Glomerular endothelial cell (primary cell): ENCODE data around the gene ADD2. TPM values are rescaled to one million over a fixed set of nuclear protein-coding genes. Genes with fewer than 3 reads are reported as not detected.
"Not testable (repeated sequence)": the region's sequence is repeated elsewhere in the genome, so short reads cannot be mapped to it uniquely, and the experiment has no call there.

ENCODE experiments used
- DNase-seq: peaks from one replicate; pipeline ENCODE4 v3.0.0-alpha.2; 2011; ENCODE audit warnings: low read depth, low spot score; ENCODE audit errors: extremely low read depth
- total RNA-seq: library from RNA; depleted of rRNA; stranded (reverse); fragments of >200 nt; gene quantifications from 2 replicates; pipeline ENCODE4 v1.2.3, GENCODE V29; 2015

The ADD2 gene
- total RNA-seq, 1 donor from 2014 or later = 0.47 TPM

GRCh38 chr2:70678576-70679143 is 89.3 kb downstream of the ADD2 start:
- no peak for DNase-seq

- no peak for DNase-seq
Observed at GRCh38 chr2:70676301-70677035, 91.5 kb downstream of the ADD2 start.

- DNase-seq = no peak
Observed at GRCh38 chr2:70675862-70676261, 92.1 kb downstream of the ADD2 start.

GRCh38 chr2:70674636-70675430 is 93.2 kb downstream of the ADD2 start:
- DNase-seq = no peak

- DNase-seq = no peak
Observed at GRCh38 chr2:70673041-70673647, 94.9 kb downstream of the ADD2 start.

GRCh38 chr2:70671092-70671675 is 96.8 kb downstream of the ADD2 start:
- DNase-seq = no peak

GRCh38 chr2:70670626-70671025 is 97.4 kb downstream of the ADD2 start:
- no peak for DNase-seq

GRCh38 chr2:70670202-70670601 is 97.8 kb downstream of the ADD2 start:
- DNase-seq = no peak

GRCh38 chr2:70668911-70669310 is 99.1 kb downstream of the ADD2 start:
- no peak for DNase-seq

- no peak for DNase-seq
Observed at GRCh38 chr2:70668432-70668831, 99.6 kb downstream of the ADD2 start.

- no peak for DNase-seq
Observed at GRCh38 chr2:70664525-70664924, 103.5 kb downstream of the ADD2 start.

- no peak for DNase-seq
Observed at GRCh38 chr2:70663411-70663810, 104.6 kb downstream of the ADD2 start.

- no peak for DNase-seq
Observed at GRCh38 chr2:70659551-70659950, 108.4 kb downstream of the ADD2 start.

GRCh38 chr2:70658476-70658875 is 109.5 kb downstream of the ADD2 start:
- no peak for DNase-seq

- no peak for DNase-seq
Observed at GRCh38 chr2:70657246-70657645, 110.8 kb downstream of the ADD2 start.

GRCh38 chr2:70656421-70657010 is 111.5 kb downstream of the ADD2 start:
- DNase-seq = no peak

GRCh38 chr2:70655786-70656185 is 112.2 kb downstream of the ADD2 start:
- DNase-seq = no peak

- DNase-seq = not testable (repeated sequence)
Observed at GRCh38 chr2:70655211-70655610, 112.8 kb downstream of the ADD2 start.

GRCh38 chr2:70651727-70652126 is 116.3 kb downstream of the ADD2 start:
- DNase-seq = no peak

GRCh38 chr2:70651014-70651413 is 117.0 kb downstream of the ADD2 start:
- DNase-seq = no peak

GRCh38 chr2:70648961-70649360 is 119.0 kb downstream of the ADD2 start:
- no peak for DNase-seq
